TTC549 (cell line): Measurements from ENCODE around the gene S100A3.
"Not testable (repeated sequence)": the region's sequence is repeated elsewhere in the genome, so short reads cannot be mapped to it uniquely, and the experiment has no call there.

Experiments
- FAIRE-seq: peaks from 2 replicates; lab custom pipeline; 2012; peaks lifted over from hg19 to GRCh38; lab: Jason Lieb, UNC

The S100A3 gene

GRCh38 chr1:153534925-153535241, 14.2 kb downstream of the S100A3 start:
- FAIRE-seq = no peak

- FAIRE-seq = no peak
Observed at GRCh38 chr1:153534226-153534924, 14.7 kb downstream of the S100A3 start.

GRCh38 chr1:153533689-153534201, 15.3 kb downstream of the S100A3 start:
- no peak for FAIRE-seq

GRCh38 chr1:153532769-153533599, 16.1 kb downstream of the S100A3 start:
- FAIRE-seq = peak; percentile 40

DNA sequence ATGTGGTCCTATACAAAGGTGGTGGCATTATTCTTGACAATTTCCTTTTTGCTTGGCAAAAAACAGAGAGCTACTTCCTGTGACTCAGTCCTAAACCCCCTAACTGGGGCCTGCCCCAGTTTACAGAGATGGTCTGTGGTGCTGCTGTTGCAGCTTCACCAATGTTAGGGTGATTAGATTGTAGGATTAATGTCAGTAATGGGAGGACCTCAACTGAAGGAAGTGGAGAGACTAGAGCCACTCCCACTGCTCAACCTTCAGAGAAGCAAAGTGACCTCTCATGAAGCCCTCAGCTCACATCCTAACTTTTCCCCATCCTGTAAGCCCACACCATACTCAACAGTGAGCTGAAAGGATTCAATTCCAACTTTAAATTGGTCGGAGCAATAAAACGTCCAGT, 16.9 kb downstream of the S100A3 start:
- FAIRE-seq = no peak

GRCh38 chr1:153531638-153532037, 17.4 kb downstream of the S100A3 start:
- no peak for FAIRE-seq

DNA sequence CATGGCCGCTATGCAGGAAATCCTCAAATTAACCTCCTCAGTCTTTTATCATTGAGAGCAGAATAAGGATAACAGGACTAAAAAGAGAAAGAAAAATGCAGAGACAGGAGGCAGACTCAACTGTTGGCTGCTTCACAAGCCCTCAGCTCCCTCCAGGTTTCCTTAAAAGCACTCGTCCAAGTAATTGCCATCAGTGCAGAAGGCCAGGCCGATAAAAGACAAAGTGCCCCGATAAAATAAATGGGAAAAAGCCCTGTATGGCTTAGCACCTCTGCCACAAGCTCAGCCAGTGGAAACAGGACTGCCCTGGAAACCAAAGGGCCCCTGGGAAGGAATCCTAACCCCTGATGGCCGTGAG, 21.4 kb downstream of the S100A3 start:
- no peak for FAIRE-seq

GRCh38 chr1:153527023-153527682, 21.9 kb downstream of the S100A3 start:
- FAIRE-seq = no peak

GRCh38 chr1:153526132-153526543, 22.9 kb downstream of the S100A3 start:
- FAIRE-seq = no peak

- FAIRE-seq = no peak
Observed at GRCh38 chr1:153525088-153525728, 23.9 kb downstream of the S100A3 start.

- FAIRE-seq = not testable (repeated sequence)
Observed at GRCh38 chr1:153522353-153523048, 26.6 kb downstream of the S100A3 start.

- not testable (repeated sequence) for FAIRE-seq
Observed at GRCh38 chr1:153521808-153522207, 27.2 kb downstream of the S100A3 start.

GRCh38 chr1:153520818-153521476, 28.1 kb downstream of the S100A3 start:
- FAIRE-seq = no peak

DNA sequence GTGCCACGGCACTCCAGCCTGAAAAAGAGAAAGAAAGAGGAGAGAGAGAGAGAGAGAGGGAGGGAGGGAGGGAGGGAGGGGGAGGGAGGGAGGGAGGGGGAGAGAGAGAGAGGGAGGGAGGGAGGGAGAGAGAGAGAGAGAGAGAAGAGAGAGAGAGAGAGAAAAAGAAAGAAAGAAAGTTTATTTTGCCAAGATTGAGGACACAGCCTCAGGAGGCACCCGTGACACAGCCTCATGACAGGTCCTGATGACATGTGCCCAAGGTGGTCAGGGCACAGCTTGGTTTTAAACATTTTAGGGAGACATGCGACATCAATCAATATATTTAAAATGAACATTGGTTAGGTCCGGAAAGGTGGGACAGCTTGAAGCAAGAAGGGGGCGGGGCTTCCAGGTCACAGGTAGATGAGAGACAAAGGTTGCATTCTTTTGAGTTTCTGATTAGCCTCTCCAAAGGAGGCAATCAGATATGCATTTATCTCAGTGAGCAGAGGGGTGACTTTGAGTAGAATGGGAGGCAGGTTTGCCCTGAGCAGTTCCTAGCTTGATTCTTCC, 28.8 kb downstream of the S100A3 start:
- not testable (repeated sequence) for FAIRE-seq

DNA sequence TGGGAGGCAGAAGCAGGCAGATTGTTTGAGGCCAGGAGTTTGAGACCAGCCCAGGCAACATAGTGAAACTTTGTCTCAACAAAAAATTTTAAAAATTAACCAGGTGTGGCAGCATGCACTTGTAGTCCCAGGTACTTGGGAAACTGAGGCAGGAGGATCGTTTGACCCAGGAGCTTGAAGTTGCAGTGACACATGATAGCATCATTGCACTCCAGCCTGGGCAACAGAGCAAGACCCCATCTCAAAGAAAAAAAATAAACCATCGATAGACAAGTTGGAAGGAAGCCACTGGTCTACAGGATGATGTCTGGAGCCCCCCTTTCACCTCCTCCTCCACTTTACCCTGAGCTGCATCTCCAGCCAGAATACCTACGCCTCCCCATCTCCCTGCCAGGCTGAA, 29.8 kb downstream of the S100A3 start:
- FAIRE-seq = no peak

- FAIRE-seq = no peak
Observed at GRCh38 chr1:153515504-153516394, 33.3 kb downstream of the S100A3 start.

- FAIRE-seq = no peak
Observed at GRCh38 chr1:153513666-153514065, 35.4 kb downstream of the S100A3 start.

- no peak for FAIRE-seq
Observed at GRCh38 chr1:153513023-153513422, 36.0 kb downstream of the S100A3 start.

GRCh38 chr1:153510984-153511410, 38.1 kb downstream of the S100A3 start:
- FAIRE-seq = peak; percentile 83
